Sigmoid colon (tissue), 3 donors: ENCODE data around the gene HIRA.

Experiments
- CTCF ChIP-seq, 4 experiments: fragments of 450-650 bp in 3 of 4; fragments of 200-600 bp in 1 of 4; IDR thresholded peaks; one replicate each; pipeline ENCODE4 v1.5.1; 2016 to 2019; ENCODE audit warnings: antibody characterized with exemption in 4 of 4, mild to moderate bottlenecking in 3 of 4, moderate library complexity in 2 of 4
- POLR2A ChIP-seq, 2 donors: fragments of 450-650 bp; IDR thresholded peaks; one replicate each; pipeline ENCODE4 v1.6.1; 2016; ENCODE audit warnings: antibody characterized with exemption in 2 of 2, mild to moderate bottlenecking in 2 of 2, moderate library complexity in 2 of 2

DNA sequence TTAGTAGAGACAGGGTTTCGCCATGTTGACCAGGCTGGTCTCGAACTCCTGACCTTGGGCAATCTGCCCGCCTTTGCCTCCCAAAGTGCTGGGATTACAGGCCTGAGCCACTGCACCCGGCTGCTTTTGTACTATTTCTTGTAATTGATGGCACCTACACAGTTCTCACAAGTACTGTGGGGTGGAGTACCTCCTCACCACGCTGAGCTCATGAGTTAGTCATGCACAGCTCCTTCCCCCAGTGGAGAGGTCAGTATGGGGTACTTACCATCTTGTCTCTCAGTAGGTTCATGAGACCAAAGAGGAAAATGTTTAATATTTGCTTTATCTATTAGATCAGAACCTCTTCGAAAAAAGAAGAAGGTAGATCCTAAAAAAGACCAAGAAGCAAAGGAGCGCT is 2.9 kb upstream of the HIRA start:
- TF ChIP-seq CTCF (IDR thresholded peaks at IDR 0.05) (no peak), POLR2A (IDR thresholded peaks at IDR 0.05) (no peak)
